Transverse colon (tissue), 3 donors: ENCODE results near the gene CRTC3.

ENCODE experiments used
- EP300 ChIP-seq: sonication (generic); formaldehyde crosslinking; IDR thresholded peaks from one replicate; pipeline ENCODE4 v1.6.1; 2017; ENCODE audit warnings: antibody characterized with exemption, low read depth
- TF ChIP-seq, protein P1 (sequence below), 5 experiments: fragments of 200-600 bp in 3 of 5; fragments of 450-650 bp in 2 of 5; sonication (generic) in 3 of 5; IDR thresholded peaks; 1 replicate in 2 of 5; 2 replicates in 3 of 5; pipeline ENCODE4 v1.5.1; 2016 to 2017; ENCODE audit warnings: antibody characterized with exemption in 5 of 5, inconsistent platforms in 3 of 5, mild to moderate bottlenecking in 2 of 5, moderate library complexity in 1 of 5

DNA sequence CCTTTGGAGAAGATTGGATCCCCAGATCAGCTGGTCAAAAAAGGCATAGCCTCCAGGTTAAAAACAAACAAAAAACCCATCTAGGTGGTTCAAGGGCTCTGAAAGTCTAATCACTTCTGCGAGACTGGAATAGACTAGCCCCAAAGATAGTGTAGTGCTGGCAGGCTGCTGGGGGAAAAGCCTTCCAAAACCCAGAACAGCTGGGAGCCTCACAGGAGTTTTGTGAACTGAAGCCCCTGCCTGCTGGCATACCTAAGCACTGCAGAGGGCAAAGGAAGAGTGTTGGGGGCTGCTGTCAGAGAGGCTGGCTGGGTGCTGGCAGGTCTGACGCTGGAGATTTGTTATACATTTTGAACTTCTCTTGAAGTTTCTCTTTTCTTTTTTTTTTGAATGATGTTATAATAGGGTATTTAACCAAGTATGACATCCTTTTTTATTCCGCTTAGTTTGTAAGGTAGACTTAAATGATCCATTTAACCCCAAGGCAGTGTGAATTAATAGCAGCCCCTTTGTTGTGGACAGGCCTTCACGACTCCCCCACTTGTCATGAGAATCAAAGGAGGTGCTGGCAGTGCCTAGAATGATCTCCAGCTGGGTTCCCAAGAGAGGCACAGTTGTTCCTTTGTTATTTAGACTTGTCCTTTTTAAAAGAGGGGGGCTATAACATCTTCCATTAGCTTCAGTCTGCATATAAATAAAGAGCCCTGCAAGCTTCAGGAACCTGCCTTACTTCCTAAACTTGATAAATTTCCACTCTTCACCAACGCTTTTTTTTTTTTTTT, 53.9 kb downstream of the CRTC3 start:
- TF ChIP-seq, protein P1, sequence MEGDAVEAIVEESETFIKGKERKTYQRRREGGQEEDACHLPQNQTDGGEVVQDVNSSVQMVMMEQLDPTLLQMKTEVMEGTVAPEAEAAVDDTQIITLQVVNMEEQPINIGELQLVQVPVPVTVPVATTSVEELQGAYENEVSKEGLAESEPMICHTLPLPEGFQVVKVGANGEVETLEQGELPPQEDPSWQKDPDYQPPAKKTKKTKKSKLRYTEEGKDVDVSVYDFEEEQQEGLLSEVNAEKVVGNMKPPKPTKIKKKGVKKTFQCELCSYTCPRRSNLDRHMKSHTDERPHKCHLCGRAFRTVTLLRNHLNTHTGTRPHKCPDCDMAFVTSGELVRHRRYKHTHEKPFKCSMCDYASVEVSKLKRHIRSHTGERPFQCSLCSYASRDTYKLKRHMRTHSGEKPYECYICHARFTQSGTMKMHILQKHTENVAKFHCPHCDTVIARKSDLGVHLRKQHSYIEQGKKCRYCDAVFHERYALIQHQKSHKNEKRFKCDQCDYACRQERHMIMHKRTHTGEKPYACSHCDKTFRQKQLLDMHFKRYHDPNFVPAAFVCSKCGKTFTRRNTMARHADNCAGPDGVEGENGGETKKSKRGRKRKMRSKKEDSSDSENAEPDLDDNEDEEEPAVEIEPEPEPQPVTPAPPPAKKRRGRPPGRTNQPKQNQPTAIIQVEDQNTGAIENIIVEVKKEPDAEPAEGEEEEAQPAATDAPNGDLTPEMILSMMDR (IDR thresholded peaks at IDR 0.05) = no peak
- TF ChIP-seq EP300 = no peak
